ENCODE measurements around the gene PLXNA2.

PLXNA2 gene

DNA sequence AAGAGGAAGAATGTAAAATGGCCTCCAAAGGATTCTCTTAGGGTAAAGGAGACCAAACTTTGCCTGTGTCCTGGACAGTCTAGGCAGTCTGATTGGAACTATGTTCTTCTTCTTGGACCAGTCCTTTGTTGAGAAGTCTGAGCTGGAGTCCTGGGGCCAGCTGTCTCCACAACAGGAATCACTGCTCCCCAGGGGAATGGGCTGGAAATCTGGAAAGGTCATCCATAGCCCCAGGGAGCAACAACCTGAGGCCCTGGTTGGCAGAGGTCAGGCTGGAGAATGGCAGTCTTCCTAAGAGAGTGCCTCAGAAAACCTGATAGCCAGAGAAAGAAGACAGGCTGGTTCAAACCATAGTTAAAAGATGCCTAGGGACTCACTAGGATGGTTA is 68.7 kb downstream of the PLXNA2 start:
- DNase-seq: no peak

DNA sequence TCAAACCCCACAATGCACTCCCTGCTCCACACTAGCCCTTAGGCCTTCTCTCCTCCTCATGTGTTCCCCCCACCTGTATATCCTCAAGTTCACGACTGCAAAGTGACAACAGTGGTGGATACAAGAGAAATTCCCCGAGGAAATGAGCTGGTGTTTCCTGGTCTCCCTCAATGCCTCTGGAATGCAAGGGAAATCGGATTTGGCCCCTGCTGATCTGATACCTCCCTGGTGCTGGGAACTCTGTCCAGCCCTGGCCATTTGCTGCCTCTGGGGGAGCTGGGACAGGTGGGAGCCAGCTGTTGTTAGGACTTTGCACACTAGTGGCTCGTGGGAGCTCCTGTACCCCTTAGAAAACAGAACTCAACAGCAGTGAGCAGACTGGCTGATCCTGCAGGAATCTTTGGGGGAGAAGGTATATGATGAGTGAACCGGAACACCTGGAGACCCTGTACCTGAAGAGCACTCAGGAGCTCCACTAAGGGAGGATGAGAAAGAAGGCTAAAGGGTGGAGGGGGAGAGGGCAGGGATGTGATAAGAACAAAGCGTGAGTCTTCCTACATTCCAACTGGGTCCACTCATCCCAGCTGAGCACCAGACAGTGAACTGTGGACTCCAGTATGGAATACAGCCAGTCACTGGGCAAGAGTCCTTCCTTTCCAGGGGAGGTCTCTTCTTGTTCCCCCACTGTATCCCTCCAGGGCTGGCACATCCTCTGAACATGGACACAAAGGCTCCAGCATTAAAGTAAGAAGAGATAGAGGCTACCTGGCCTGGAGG is 69.3 kb downstream of the PLXNA2 start:
- no peak for DNase-seq

DNA sequence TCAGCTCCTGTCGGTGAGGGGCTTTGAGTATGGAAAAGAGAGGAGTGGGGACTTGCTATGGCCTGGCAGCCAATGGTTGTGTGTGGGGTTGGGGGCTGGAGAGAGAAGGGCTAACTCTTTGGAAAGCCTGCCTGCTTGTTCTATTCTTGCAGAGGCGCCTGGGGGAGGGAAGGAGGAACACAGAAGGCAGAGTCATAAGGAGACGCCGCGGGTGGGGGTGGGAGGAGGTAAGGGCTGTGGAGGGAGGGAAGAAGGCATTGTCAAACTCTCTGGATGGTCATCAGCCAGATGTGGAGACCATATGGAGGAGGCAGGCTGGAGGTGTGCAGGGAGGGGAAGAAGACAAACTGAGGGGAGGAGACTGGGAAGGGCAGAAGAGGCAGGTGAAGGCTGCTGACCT is 70.0 kb downstream of the PLXNA2 start:
- no peak for DNase-seq

DNA sequence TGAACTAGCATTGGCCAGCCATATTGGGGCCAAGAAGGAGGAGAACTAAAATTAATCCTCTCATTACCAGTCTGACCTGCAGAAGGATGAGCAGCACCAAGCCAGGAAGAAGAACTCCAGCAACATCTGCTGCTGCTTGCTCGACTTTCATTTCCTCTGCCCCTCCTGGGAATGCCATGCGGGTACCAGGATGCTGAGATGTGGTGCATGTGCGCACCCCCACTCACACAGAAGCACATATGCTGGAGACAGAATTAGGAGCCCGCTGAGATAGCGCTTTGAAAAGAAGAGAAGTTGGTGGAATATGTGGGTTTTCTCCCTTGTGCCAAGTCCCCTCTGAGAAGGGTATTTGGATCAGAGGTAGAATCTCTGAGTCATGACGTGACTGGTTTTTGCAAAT is 70.4 kb downstream of the PLXNA2 start:
- no peak for DNase-seq

DNA sequence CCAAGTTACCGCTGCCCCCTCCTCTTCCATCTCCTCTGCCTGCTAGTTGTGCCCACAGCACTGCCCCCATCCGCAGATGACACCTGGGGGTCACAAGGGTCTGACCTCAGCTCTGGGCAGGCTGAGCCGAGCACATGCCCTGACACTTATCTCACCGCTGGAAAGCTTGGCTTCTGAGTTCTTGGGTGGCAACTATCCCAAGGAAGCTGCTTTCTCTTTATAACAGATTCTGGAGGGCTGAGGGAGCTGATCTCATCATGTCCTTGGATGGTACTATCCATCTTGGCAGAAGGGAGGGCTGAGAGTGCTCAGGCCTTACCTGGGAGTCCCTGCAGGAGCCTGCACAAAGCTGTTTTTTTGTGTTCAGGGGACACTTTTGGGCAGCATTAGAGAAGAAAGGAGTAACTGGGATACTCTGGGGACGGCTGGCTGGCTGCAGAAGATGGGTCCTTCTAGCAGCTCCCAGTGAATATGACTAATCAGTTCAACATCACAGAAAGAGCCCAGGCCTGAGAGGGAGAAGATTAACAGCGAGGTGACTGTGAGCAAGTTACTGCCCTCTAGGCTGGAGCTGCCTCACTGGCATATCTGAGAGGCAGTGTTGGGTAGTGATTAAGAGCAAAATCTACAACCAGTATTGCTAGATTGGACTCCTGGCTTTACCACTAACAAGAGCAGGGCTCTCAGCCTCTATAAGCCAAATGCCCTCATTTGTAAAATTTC is 71.6 kb downstream of the PLXNA2 start:
- DNase-seq: no peak

DNA sequence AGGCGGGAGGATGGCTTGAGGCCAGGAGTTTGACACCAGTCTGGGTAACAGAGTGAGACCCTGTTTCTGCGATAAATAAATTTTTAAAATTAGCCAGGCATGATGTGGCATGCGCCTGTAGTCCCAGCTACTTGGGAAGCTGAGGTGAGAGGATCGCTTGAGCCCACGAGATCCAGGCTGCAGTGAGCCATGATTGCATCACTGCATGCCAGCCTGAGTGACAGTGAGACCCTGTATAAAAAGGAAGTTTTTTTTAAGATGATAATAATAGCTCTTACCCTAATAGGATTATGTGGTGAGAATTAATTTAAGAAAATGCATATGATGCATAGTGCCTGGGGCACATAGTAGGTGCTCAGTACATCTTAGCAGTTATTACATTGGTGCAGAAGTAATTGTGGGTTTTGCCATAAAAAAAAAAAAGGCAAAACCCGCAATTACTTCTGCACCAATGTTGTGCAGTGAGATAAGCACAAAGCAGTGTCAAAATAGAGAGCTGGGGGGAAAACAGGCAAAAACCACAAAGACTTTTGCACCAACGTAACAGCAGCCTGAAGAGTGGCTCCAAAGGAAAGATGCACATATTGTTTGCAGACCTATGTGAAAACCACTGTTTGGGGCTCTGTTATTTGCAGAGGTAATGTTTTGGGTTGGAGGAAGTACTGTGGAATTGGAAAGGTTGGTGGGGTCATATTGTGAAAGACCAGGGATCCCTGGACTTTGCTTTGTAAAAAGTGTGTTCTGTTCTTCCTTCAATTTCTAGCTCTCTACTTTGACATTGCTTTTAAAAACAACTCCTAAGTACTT is 72.4 kb downstream of the PLXNA2 start:
- no peak for DNase-seq

DNA sequence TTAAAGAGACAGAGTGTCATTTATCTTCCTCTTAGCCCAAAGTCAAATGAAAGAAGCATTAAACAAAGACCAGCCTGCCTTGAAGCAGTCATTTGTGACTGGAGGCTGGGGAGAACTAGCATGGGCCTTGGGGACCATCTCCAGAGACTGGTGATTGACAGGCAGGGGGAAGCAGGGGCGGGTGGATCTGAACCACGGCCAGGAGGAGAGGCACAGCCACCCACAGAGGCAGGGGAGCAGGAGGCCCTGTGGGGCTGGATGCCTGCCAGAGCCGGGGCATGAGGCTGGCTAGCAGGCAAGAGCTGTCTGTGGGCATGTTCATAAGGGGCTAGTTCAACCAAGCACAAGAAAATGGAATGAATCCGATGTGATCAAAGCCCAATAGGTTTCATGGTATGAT is 73.9 kb downstream of the PLXNA2 start:
- DNase-seq: peak; percentile 32 to 84 (median 62)

DNA sequence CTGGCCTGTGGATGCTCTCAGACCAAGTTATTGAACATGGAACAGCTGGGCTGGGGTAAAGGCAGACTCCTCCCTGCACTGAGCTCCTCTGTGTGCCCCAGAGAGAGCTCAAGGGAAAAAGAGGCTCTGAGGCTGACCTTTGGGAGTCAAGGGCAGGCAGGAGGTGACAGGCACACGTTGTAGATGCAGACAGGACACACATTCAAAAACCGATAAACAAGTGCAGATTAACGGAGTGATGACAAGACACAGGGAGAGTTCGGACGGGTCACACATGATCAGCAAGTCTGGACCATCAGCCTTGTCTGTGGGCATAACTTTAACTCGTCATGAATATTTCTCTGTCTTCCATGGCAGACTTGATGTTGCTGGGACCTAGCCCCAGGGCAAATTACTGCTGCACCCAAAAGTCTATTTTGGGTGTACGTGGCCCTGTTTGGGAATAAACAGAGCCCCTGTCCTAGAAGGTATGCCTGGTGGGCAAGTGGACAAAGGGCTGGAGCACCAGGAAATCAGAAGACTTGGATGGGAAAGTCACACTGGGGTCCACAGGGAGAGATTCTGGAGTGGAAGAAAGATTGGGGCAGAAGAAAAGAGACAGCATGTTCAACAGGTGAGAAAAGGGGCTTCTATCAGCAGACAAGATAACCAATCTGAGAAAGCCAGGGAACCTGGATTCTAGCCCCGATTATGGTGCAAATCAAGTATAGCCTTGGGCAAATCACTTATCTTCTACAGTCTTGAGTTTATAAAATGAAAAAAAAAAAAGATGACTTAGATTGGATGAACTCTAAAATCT is 74.9 kb downstream of the PLXNA2 start:
- no peak for DNase-seq

DNA sequence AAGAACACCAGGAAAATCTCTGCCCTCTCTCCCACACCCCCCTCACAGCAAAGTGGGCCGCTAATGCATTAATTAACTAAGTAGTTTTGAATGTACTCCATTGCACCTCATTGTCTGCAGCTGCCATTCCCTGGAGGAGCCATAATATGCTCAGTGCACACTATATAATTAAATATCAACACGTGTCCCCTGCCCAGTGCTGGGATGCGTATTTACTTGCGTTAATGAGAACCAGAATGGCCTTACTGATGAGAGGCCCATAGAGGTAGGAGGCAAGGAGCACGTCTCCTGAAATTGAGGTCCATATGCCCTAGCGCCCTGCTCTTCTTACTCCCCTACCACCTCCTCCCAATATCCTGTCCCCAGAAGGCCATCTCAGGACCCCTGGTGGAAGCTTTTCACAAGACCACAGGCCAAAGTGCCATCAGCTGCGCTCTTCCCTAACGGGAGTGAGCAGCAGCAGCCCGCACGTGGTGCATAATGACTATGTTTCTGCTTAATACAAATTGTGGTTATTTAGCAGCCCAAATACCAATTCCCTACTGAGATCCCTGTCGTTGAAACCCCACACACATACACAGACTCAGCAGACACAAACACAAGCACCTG is 76.8 kb downstream of the PLXNA2 start:
- DNase-seq: peak in 2 of 3 experiments; percentile 98 to 100

DNA sequence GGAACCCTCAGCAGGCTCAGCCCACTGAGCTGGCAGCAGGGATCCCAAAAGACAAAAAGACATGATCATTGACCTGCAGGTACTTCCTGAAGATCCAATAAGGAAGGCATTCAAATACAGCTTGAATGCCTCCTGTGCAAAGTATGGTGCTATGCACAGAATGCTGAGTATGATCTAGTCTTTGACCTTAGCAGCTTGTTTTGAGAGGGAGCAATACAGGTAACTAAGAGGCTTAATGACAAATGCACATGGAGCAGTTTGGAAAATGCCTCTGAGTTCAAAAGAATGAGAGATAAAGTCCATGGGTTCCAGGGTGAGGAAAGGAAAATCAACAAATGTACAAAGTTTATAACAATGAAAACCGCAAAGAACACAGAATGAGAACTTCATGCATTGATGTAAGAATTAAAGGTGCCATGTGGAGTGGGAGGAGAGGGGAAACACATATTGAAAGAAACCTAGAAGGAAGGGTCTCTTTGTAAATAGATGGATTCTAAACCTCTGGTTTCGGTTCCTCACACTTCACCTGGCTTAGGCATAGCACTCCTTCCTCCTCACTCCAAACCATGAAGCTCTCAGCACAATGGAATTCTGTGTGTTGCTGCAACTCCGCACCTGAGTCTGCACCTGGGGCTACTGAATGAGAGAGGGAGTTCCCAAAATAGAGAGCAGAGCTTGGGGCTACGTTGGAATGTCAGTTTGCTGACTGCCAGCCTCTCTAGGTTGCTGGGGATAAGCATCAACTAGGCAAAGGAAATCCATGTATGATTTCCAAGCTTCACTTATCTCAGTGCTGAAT is 77.6 kb downstream of the PLXNA2 start:
- peak in 1 of 3 experiments; percentile 83 for DNase-seq

DNA sequence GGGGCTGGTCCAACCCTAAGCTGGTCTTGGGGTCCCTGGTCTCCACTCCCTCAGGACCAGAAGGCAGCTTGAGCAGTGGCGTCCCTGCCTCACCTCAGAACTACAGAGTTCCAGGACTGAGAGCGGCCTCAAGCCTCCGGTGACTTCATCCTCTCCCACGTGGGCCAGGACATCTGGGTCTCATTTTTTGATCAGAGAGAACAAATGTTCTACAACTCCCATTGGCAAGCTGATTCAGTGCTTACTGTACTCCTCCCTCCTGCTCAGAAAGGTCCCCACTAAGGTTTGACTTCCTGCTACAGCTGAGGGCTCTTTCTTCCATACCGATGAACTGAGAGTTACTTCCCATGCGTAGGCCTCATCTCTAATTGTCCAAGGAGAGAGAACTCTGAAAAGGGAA is 78.5 kb downstream of the PLXNA2 start:
- DNase-seq: no peak

DNA sequence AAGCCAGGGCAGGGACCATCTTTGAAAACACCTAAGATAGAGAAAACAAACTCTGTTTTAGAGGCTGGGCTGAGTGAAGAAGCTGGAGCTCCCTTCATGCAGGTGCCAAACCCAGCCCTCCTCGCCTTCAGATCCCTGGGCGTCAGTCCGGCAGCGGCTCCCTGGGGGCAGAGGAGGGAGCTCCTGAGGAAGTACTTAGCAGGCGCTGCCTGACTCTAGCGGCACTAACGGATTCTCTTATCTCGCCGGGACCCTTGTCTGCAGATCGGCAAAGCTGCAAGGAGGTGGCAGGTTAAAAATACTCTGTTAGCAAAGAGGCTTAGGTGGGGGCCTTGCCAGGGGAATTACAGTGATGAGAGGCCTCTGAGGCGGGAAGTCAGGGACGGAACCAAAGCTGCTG is 79.6 kb downstream of the PLXNA2 start:
- peak in 2 of 3 experiments; percentile 4 to 24 for DNase-seq

DNA sequence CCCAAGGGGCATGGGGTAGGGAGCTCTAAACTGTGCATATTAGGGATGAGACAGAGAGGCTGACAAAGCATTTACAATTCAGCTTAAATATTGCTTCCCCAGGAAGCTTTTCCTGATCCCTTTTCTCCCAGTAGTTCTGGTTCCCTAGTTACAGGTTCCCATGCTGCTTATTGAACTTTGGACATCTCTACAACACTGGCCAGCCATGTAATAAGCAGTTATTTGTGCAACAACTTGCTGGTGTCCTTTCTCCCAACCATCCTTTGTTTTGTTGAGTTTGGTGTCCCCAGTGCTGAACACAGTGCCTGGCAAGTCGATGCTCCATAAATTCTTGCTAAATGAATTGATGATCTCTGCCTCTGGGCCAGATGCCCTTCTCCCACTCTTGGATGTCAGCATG is 80.6 kb downstream of the PLXNA2 start:
- DNase-seq: no peak

DNA sequence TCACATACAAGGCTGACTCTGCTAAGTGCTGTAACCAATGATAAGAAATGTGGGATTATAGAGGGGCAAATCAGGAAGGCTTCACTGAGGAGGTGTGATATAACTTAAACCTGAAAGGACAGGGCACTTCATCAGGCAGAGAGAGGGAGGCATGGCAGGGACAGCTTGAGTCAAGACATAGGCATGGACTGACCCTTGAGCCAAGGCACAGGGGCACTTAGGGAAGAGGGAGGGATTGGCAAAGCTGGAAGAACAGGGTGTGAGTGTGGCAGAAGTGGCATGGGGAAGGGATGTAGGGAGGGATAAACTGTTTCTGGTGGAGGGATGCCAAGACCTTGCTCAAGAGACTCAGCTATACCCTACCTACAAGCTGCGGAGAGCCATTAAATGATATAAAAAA is 81.3 kb downstream of the PLXNA2 start:
- no peak for DNase-seq

DNA sequence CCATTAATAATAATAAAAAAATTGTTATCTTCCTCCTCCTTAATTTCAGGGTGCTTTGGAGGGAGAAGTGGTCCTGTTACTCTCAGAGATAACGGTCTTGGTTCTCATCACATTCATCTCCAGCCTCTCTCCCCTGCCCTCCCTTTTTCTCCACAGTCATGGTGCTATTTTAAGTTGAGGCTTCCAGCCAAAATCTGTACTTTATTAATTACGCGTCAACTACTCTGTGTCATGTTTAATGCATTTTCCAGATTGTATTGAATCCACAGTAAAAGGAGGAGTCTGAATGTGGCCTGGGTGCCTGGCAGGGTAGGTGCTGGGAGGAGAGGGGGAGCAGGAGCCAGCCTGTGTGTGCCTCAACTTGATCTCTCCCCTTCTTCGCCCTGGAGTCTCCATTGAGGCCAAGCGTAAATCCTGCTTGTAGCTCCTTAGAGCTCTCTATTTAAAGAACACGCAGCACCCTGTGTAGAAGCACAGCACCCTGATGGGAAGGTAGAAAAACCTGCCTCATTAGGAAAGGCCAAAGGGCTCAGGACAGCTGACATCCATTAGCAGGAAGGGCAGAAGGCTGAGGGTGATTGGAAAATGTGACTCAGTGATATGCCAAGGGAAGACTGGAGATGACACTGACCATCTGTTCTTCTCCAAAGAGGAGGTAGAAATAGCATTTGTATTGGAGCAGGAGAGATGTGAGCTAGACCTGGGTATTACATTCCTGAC is 82.4 kb downstream of the PLXNA2 start:
- peak in 1 of 3 experiments; percentile 53 for DNase-seq

DNA sequence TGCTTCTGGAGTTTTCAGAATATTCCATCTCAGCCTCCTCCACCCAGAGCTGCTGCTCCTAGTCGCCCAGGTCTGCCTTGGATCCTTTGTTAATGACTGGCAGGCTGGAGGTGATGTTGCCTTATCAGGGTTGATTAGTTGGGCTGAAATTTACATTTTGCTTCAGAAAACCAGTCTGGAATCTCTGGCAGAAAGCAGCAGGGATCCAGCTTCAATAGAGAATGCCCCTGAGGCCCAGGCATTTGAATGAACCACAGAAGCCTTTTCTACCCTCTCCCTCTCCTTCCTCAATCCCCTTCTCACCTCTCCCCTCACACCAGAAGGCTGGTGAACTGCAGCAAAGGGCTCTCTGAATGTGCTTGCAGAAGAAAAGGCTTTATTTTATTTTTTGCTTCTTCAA is 83.2 kb downstream of the PLXNA2 start:
- DNase-seq: no peak

DNA sequence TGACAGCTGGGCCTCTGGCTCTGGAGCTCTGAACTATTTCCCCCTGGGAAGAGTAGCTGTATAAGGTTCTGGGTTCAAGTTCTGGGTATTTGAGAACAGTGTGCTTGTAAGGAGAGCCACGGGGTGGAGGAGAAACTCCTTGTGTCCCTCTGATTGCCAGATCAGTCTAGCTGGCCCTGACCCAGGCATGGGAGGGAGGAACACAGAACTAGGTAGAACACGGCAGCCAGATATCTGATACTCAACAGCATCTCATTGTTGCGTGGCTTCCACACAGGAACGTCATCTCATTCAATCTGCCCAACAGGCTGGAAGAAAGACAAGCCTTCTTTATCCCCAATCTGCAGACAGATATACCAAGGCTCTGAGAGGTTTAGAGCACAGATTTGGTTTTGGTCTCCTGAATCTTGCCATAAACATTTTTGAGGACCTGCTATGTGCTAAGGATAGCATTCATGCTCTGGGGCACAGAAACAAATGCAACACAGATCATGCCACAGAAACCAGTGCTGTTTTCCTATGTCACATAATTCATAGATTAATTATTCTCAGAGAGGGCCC is 83.8 kb downstream of the PLXNA2 start:
- no peak for DNase-seq

DNA sequence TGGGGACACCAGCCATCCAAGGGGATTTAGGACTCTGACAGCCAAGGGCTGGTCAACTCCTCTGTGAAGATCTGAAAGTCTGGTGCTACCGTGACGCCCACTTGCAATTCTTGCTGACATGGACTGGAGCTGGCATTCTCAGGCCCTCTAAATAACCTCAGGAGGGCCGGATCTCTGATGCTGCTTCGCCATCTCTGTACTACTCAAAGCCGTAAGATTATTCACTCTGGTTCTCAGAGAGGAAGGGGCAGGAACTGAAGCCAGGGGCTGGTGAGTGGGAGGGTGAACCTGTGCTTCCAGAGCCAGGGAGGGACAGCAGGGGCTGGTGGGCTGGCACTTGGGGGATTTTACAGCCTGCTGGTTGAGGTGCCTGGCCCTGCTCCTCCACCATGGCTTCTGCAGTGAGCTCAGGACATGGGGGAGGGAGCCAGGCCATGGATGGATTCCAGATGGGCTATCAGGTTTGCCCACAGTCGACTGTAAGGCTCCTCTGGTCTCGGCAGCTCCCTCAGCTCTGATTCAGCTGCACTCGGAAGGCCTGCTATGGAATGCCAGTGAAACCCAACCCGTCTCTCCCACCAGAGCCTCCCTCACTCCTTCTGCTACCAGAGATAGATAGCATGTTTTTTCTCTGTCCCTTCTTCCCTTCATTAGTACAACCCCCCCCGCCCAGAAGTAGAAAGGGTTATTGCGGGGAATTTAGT is 84.5 kb downstream of the PLXNA2 start:
- DNase-seq: no peak

DNA sequence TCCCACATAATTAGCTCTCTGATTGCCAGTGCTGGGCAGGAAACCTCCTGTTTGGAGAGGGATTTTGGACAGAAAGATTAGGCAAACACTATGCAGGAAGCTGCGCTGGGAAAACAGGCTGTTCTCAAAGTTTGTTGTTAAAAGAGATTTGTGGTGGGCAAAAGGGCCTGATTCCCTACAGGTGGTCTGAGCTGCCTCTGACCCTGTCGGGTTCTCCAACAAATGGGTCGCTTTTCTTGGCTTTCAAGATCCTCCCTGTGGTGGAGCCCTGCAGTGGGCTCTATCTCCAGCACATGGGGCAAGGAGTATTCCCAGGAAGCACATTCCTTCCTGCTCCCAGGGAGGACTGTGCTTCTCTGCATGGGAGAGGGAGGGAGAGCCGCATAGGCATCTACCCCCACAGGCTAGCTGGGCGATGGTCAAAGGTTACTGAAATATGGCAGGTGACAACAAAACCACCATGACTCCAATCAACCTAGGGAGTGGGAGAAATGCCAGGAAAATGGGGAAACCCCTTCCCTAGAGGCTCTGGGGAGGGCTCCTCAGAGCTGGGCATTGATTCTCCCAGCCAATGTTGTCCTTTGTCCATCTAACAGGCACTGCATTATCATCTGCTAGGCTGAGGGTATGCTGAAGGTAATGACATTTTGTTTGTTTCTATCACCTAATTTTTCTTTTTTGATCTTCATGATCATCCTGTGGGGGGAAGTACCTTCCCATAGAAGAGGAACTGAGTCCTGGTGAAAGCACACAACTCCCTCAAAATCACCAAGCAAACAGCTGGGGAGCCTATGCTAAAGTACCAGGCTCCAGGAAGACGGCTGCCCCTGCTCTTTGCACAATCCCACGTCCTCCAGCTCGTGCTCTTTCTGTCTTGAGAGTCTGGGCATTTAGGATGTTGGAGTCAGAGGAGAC is 85.3 kb downstream of the PLXNA2 start:
- DNase-seq: peak in 1 of 3 experiments; percentile 18

Measured in NCI-H1417 (cell line).